VCaP (cell line): ENCODE data around the gene TPH2.

Experiments used
- H3K27ac ChIP-seq: fragments of 450-650 bp; 2 replicates; pipeline ENCODE4 v1.5.1; 2017
- CTCF ChIP-seq: fragments of 450-650 bp; conservative IDR thresholded peaks from 2 replicates; pipeline ENCODE4 v1.5.1; 2017; ENCODE audit warnings: mild to moderate bottlenecking, moderate library complexity

TPH2 gene

GRCh38 chr12:72030277-72030676 is 91.6 kb downstream of the TPH2 start:
- H3K27ac ChIP-seq = no peak overlapping the region
- no peak for TF ChIP-seq CTCF

GRCh38 chr12:72031066-72031465 is 92.4 kb downstream of the TPH2 start:
- no peak overlapping the region for H3K27ac ChIP-seq
- no peak for TF ChIP-seq CTCF

- peak overlapping the region; percentile 97 for H3K27ac ChIP-seq
- TF ChIP-seq CTCF = no peak
Observed at GRCh38 chr12:72033991-72034390, 95.3 kb downstream of the TPH2 start.

- 0 out of 2 replicates have a peak, but pooled peaks have one; percentile 3 for TF ChIP-seq CTCF
- H3K27ac ChIP-seq = peak overlapping the region; percentile 97
Observed at GRCh38 chr12:72035625-72036024, 97.0 kb downstream of the TPH2 start.

GRCh38 chr12:72036393-72036792 is 97.7 kb downstream of the TPH2 start:
- TF ChIP-seq CTCF = no peak
- peak overlapping the region; percentile 97 for H3K27ac ChIP-seq

- no peak for TF ChIP-seq CTCF
- H3K27ac ChIP-seq = peak overlapping the region; percentile 97
Observed at GRCh38 chr12:72037006-72037795, 98.6 kb downstream of the TPH2 start.

GRCh38 chr12:72041811-72042210 is 103.2 kb downstream of the TPH2 start:
- TF ChIP-seq CTCF = no peak
- no peak overlapping the region for H3K27ac ChIP-seq
